HG03045 (cell line): Measurements from ENCODE around the gene BRD1.
"Not testable (repeated sequence)": the region's sequence is repeated elsewhere in the genome, so short reads cannot be mapped to it uniquely, and the experiment has no call there.

Experiments used
- ATAC-seq: cut with Tn5 transposase; IDR thresholded peaks from one replicate; pipeline ENCODE4 v1.9.1; 2021; ENCODE audit warnings: mild to moderate bottlenecking, moderate library complexity; ENCODE audit not compliant: unreplicated experiment

The BRD1 gene

GRCh38 chr22:49771266-49772065 lies 56.2 kb downstream of the BRD1 start:
- ATAC-seq = no peak

GRCh38 chr22:49770547-49771265 lies 57.0 kb downstream of the BRD1 start:
- ATAC-seq = no peak

GRCh38 chr22:49769691-49770546 lies 57.8 kb downstream of the BRD1 start:
- ATAC-seq = no peak

- no peak for ATAC-seq
Measured at GRCh38 chr22:49768951-49769690, 58.6 kb downstream of the BRD1 start.

- ATAC-seq = no peak
Measured at GRCh38 chr22:49768077-49768910, 59.4 kb downstream of the BRD1 start.

- ATAC-seq = no peak
Measured at GRCh38 chr22:49767355-49768062, 60.2 kb downstream of the BRD1 start.

- ATAC-seq = no peak
Measured at GRCh38 chr22:49765951-49766350, 61.7 kb downstream of the BRD1 start.

GRCh38 chr22:49765091-49765771 lies 62.4 kb downstream of the BRD1 start:
- ATAC-seq = no peak

GRCh38 chr22:49764127-49764581 lies 63.5 kb downstream of the BRD1 start:
- ATAC-seq = no peak

GRCh38 chr22:49763696-49764095 lies 64.0 kb downstream of the BRD1 start:
- no peak for ATAC-seq

GRCh38 chr22:49763138-49763537 lies 64.5 kb downstream of the BRD1 start:
- ATAC-seq = no peak

GRCh38 chr22:49762571-49762970 lies 65.1 kb downstream of the BRD1 start:
- ATAC-seq = not testable (repeated sequence)

GRCh38 chr22:49761836-49762235 lies 65.8 kb downstream of the BRD1 start:
- ATAC-seq = no peak

- peak; percentile 51 for ATAC-seq
Measured at GRCh38 chr22:49760630-49761571, 66.8 kb downstream of the BRD1 start.

- no peak for ATAC-seq
Measured at GRCh38 chr22:49760280-49760629, 67.4 kb downstream of the BRD1 start.

GRCh38 chr22:49756676-49757075 lies 71.0 kb downstream of the BRD1 start:
- no peak for ATAC-seq

GRCh38 chr22:49756201-49756600 lies 71.5 kb downstream of the BRD1 start:
- ATAC-seq = no peak

- ATAC-seq = no peak
Measured at GRCh38 chr22:49755631-49756001, 72.1 kb downstream of the BRD1 start.
